Stimulated activated CD8-positive, alpha-beta memory T cell treated with anti-CD3 and anti-CD28 coated beads, Interleukin-15, amount 100 ng/mL, for 48 hours (primary cell): Measurements from ENCODE around the gene OAS2.

Experiments used
- DNase-seq, 2 donors: peaks; one replicate each; pipeline ENCODE4 v3.0.0-alpha.2; 2020; ENCODE audit warnings: low read depth in 2 of 2

The OAS2 gene

GRCh38 chr12:113057565-113058485 is 79.5 kb downstream of the OAS2 start:
- DNase-seq = no peak

GRCh38 chr12:113058553-113058952 is 80.2 kb downstream of the OAS2 start:
- no peak for DNase-seq

- DNase-seq = peak in 1 of 2 donors; percentile 16
These were observed 80.8 kb downstream of the OAS2 start for GRCh38 chr12:113059071-113059595.

- DNase-seq = no peak
These were observed 82.1 kb downstream of the OAS2 start for GRCh38 chr12:113060336-113060960.

GRCh38 chr12:113061061-113061694 is 82.9 kb downstream of the OAS2 start:
- DNase-seq = no peak
